ENCODE results near the gene CLDN14.
A peak's percentile ranks its signal among the peaks of the same experiment; 100 is the strongest.

CLDN14 gene

DNA sequence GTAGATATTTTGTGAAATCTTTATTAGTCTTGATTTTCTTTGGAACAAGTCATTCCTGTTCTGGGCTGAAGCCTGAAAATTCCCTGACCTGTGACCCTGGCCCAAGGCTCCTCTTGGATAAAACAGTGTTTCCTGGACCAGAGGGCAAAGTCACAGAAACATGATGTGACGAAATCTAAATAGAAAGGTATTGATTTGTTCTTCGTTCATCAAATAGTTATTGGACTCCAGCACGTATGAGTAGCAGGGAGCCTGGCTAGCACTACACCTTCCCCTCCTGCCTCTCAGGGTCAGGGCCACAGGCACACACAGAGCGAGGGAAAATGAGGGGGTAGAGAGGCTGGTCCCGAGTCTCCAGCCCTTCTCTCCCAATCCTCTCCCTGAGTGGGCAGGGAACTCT lies 1.7 kb upstream of the CLDN14 start:
- ATAC-seq (ENCODE audit: low read depth) (no peak), DNase-seq (ENCODE audit: low spot score) (no peak)
- Histone ChIP-seq H3K36me3 (ENCODE audit: low read depth) (no peaks in the 10 kb centered on the region; the same call in 1 of the 2 replicates), H3K9me3 (ENCODE audit: severe bottlenecking) (no peaks in the 10 kb centered on the region), H3K27me3 (ENCODE audit: insufficient read depth, poor library complexity, severe bottlenecking) (no peaks in the 10 kb centered on the region), H3K4me3 (ENCODE audit: severe bottlenecking) (no peak overlapping the region), H3K4me1 (ENCODE audit: insufficient read depth, poor library complexity, severe bottlenecking) (peaks cover 10% of the 10 kb centered on the region), H3K27ac (ENCODE audit: poor library complexity, severe bottlenecking) (no peak overlapping the region)
- TF ChIP-seq CTCF (IDR thresholded peaks at IDR 0.05; ENCODE audit: poor library complexity, severe bottlenecking): no peak

DNA sequence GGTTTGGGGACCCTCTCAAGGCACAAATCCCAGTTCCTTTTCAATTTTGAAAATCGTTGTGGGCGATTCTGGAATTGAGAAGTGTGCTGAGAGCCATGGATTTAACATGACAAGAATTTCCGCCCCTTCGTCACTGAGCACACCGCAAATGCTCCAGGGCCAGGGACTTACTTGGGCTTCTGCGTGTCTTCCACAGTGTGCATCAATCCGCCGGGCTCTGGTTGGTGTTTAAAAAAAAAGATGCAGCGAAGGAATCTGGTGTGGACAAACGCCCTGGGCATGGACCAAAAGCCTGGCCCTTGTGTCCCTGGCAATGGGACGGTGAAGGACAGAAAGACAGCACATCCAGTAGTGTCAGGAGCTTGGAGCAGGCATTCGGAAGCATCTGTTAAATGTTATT lies 696 bp upstream of the CLDN14 start:
- DNase-seq (ENCODE audit: low spot score): no peak
- Histone ChIP-seq H3K27ac (ENCODE audit: poor library complexity, severe bottlenecking) (no peak overlapping the region), H3K4me3 (ENCODE audit: severe bottlenecking) (no peak overlapping the region), H3K36me3 (ENCODE audit: low read depth) (no peaks in the 10 kb centered on the region; the same call in 1 of the 2 replicates), H3K9me3 (ENCODE audit: severe bottlenecking) (no peaks in the 10 kb centered on the region), H3K27me3 (ENCODE audit: insufficient read depth, poor library complexity, severe bottlenecking) (no peaks in the 10 kb centered on the region), H3K4me1 (ENCODE audit: insufficient read depth, poor library complexity, severe bottlenecking) (peaks cover 10% of the 10 kb centered on the region)
- TF ChIP-seq CTCF (IDR thresholded peaks at IDR 0.05; ENCODE audit: poor library complexity, severe bottlenecking): no peak
- ATAC-seq (ENCODE audit: low read depth): no peak

DNA sequence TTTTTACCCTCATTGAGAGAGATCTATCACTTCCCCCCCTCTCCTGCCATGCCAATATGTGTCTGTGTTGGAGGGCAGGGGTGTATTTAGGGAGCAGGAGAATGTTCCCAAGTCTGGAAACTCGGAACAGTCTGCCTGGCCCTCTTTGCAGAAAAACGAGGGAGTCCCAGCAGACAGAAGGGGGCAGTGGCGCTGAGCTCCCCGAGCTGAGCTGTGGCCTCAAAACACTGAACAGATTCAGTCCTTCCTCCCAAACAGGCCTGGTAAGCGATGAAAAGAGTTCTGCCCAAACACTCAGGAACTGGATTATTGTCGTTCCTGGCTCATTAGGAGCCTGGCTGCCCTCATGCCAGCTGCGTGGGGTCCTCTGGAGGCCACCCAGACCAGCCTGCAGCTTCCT lies 981 bp downstream of the CLDN14 start:
- Histone ChIP-seq H3K36me3 (ENCODE audit: low read depth) (no peaks in the 10 kb centered on the region; the same call in 1 of the 2 replicates), H3K27ac (ENCODE audit: poor library complexity, severe bottlenecking) (peak overlapping the region; percentile 94), H3K9me3 (ENCODE audit: severe bottlenecking) (no peaks in the 10 kb centered on the region), H3K4me3 (ENCODE audit: severe bottlenecking) (no peak overlapping the region), H3K4me1 (ENCODE audit: insufficient read depth, poor library complexity, severe bottlenecking) (peaks cover 10% of the 10 kb centered on the region), H3K27me3 (ENCODE audit: insufficient read depth, poor library complexity, severe bottlenecking) (no peaks in the 10 kb centered on the region)
- no peak for DNase-seq (ENCODE audit: low spot score)
- TF ChIP-seq CTCF (IDR thresholded peaks at IDR 0.05; ENCODE audit: poor library complexity, severe bottlenecking): peak; percentile 11
- ATAC-seq (ENCODE audit: low read depth): no peak

- ATAC-seq (ENCODE audit: low read depth): peak; percentile 98
- Histone ChIP-seq H3K4me1 (ENCODE audit: insufficient read depth, poor library complexity, severe bottlenecking) (peaks cover 10% of the 10 kb centered on the region), H3K36me3 (ENCODE audit: low read depth) (no peaks in the 10 kb centered on the region; the same call in 1 of the 2 replicates), H3K27ac (ENCODE audit: poor library complexity, severe bottlenecking) (peak overlapping the region; percentile 94), H3K4me3 (ENCODE audit: severe bottlenecking) (no peak overlapping the region), H3K9me3 (ENCODE audit: severe bottlenecking) (no peaks in the 10 kb centered on the region), H3K27me3 (ENCODE audit: insufficient read depth, poor library complexity, severe bottlenecking) (no peaks in the 10 kb centered on the region)
- no peak for TF ChIP-seq CTCF (IDR thresholded peaks at IDR 0.05; ENCODE audit: poor library complexity, severe bottlenecking)
- no peak for DNase-seq (ENCODE audit: low spot score)
Measured at GRCh38 chr21:36478207-36478701, 1.7 kb downstream of the CLDN14 start.

GRCh38 chr21:36477559-36477958 lies 2.4 kb downstream of the CLDN14 start:
- Histone ChIP-seq H3K27ac (ENCODE audit: poor library complexity, severe bottlenecking) (peak overlapping the region; percentile 94), H3K9me3 (ENCODE audit: severe bottlenecking) (no peaks in the 10 kb centered on the region), H3K27me3 (ENCODE audit: insufficient read depth, poor library complexity, severe bottlenecking) (no peaks in the 10 kb centered on the region), H3K4me1 (ENCODE audit: insufficient read depth, poor library complexity, severe bottlenecking) (peaks cover 10% of the 10 kb centered on the region), H3K4me3 (ENCODE audit: severe bottlenecking) (no peak overlapping the region), H3K36me3 (ENCODE audit: low read depth) (no peaks in the 10 kb centered on the region; the same call in 1 of the 2 replicates)
- ATAC-seq (ENCODE audit: low read depth): no peak
- DNase-seq (ENCODE audit: low spot score): no peak
- TF ChIP-seq CTCF (IDR thresholded peaks at IDR 0.05; ENCODE audit: poor library complexity, severe bottlenecking): no peak

Measured in RWPE2 (cell line).